ENCODE measurements around the gene MOV10.

- TF ChIP-seq CTCF (IDR thresholded peaks at IDR 0.05): peak in 3 of 5 experiments; percentile 8 to 30 (median 9)
- TF ChIP-seq POLR2A (IDR thresholded peaks at IDR 0.05): peak; percentile 18 to 72
- TF ChIP-seq EP300 (IDR thresholded peaks at IDR 0.05): peak in 1 of 2 donors; percentile 79
These were observed 30.6 kb downstream of the MOV10 start for GRCh38 chr1:112704934-112705627.
